GM21529 (cell line): Measurements from ENCODE around the gene ZNF543.
"Not testable (repeated sequence)": the region's sequence is repeated elsewhere in the genome, so short reads cannot be mapped to it uniquely, and the experiment has no call there.

Experiments
- ATAC-seq: cut with Tn5 transposase; IDR thresholded peaks from one replicate; pipeline ENCODE4 v1.9.1; 2021; ENCODE audit not compliant: unreplicated experiment

Gene ZNF543

DNA sequence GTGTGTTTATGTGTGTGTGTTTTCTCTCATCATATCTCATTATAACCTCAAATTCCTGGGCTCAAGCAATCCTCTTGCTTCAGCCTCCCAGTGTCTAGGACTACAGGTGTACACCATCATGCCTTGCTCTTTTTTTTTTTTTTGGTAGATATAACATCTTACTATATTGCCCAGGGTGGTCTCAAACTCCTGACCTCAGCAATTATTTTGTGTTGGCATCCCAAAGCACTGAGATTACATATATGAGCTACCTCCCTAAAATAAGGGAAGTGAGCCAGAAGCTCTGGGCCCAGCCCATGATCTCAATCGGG, 448 bp upstream of the ZNF543 start:
- no peak for ATAC-seq

DNA sequence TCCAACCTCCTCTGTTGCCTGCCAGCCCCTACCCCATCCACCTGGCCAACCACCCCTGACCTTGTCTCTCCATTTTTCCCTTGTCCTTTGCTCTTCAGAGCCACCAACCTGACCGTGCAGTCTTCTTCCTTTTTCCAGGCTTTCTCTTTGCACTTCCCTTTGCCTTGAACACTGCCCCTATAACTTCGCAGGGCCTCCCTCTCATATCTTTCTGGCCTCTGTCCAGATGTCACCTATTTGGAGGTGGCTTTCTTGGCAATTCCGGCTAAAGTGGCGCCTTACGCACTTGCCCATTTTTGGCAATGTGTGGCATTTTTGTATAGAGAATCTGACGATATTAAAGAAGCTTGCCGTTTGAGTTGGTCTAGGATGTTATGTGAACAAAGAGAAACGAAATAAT, 844 bp downstream of the ZNF543 start:
- no peak for ATAC-seq

DNA sequence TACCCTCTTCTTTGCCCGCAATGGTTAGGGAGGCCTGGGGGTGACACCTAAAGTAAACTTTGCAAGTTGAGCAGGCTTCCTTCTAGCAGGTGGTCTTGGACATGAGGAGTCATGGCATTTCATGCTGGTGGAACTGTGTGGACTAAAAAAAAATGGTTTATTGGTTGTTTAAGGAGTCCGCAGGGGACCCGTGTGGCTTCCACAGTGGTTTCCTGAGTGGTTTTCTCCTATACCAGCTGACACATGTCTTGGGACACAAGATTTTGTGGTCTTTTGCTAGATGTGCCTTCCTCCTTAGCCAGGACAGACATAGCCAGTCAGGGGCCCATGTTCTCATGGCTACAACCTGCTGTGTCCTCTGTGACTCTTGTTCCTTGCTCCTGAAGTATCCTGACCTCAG, 1.5 kb downstream of the ZNF543 start:
- ATAC-seq = no peak

DNA sequence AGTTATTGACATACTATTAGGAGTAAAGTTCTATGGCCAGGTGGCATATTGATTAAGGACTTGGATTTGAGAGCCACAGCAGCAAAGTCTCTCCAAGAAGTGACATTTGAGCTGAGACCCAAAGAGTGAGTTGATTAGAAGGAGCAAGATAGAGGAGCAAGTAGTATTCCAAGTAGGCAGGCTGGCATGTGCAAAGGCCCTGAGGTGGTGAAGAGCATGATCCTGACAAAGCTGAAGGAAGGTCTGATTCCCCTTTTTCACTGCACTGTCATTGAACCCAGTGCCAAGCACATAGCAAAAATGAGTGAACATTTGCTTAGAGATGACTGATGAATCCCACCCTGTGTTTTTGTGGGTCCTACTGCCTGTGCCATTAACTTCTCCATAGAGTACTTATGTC, 4.7 kb downstream of the ZNF543 start:
- no peak for ATAC-seq

DNA sequence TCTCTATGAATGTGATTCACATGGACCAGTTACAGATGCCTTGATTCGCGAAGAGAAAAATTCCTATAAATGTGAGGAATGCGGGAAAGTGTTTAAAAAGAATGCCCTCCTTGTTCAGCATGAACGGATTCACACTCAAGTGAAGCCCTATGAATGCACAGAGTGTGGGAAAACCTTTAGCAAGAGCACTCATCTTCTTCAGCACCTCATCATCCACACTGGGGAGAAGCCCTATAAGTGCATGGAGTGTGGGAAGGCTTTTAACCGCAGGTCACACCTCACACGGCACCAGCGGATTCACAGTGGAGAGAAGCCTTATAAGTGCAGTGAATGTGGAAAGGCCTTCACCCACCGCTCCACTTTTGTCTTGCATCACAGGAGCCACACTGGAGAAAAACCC, 7.7 kb downstream of the ZNF543 start:
- no peak for ATAC-seq

DNA sequence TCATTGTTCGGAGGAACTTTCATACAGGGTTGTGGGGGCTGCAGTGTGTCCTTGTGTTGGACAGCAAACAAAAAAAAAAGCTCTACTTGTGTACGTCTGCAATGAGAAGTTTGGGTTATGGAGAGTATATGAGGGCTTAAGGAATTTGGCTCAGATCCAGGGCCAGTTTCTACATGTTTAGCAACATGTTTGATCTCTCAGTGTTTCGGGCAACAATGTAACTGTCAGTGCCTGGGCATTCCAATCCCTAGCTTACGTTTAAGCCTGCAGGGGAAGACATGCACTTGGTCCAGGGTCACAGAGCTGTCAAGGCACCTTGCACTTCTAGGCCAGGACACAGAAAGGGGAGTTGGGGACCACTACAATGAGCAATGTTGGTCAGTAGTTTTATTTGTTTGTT, 13.9 kb downstream of the ZNF543 start:
- ATAC-seq = no peak

DNA sequence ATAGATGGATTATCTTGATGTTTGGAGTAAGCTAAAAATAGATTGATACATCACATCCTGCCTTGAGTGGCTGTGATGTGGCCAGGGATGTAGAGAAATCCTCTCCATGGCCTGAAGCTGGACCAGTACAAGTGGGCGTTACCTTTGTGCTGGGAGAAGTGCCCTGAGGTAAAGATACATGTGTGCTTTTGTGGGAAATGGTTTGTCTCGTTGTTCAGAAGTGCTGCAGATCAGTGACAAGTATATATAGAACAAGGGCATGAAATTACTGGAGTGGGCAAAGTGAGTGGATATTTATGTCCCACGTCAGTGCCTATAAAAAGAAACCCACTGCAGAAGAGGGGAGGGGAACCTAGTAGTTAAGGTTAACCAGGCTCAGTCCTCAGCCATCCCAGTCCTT, 18.6 kb downstream of the ZNF543 start:
- no peak for ATAC-seq

DNA sequence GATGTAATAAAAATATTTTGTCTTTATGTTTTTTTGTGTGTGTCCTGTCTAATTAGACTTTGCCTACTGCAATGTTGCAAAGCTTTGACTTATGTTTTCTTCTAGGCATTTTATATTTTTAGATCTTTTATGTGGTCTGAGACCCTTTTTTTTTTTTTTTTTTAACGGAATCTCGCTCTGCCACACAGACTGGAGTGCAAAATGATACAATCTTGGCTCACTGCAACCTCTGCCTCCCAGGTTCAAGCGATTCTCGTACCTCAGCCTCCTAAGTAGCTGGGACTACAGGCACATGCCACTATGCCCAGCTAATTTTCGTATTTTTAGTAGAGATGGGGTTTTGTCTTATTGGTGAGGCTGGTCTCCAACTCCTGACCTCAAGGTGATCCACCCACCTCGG, 22.3 kb downstream of the ZNF543 start:
- ATAC-seq = no peak

DNA sequence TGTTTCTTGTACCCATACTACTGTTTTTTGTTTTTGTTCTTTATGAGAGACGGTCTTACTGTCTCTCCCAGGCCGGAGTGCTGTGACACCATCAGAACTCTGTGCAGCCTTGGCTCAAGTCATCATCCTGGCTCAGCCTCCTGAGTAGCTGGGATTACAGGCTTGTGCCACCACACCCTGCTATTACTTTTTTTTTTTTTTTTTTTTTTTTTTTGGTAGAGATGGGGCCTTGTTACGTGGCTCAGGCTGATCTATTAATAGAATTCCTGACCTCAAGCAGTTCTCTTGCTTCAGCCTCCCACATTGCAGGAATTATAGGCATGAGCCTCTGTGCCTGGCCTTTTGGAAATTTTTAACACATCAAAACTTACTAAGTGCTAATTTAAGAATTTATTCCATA, 27.9 kb downstream of the ZNF543 start:
- ATAC-seq = no peak

DNA sequence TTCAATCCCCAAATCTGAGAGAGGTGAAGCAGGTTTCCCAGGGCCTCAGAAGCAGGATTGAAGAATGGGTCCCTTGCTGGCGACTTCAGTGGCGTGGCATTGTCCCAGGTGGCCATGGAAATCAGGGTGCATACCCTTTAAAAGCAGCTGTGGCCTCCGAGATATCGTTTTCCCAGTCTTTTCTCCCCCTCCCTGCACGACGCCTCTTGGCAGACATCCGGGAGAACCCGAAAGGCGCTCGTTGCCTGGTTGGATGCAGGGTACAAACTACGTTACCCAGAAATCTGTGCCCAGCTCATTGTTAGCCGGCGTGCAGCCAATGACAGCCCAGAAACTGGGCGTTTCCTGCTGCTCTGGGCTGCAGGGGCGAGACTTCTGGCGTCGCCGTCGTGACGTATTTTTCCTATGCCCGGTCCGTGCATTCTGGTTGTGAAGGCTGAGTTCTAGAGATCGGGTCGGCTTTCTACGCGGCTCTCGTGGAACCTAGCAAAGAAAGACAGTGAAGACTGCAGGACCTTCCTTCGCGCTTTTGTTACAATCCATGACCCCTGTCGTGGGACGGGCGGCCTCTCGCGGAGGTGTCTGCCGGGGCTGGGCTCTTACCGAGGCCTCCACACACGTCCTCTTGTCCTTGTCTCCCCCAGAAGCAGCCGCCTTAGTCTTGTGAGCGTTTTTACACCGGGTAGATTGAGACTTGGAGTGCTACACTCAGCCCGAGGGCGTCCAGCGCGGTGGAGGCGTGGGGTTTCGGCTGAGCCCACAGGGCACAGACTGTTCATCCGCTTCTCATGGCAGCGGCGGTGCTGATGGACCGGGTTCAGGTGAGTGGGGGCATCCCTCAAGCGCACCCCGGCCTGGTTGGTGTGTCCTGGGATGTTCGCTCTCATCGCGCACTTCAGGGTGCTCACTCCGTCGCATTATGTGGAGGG, 30.9 kb downstream of the ZNF543 start, which contains the start of gene ZNF304:
Gene ZNF304 (plus strand): TSS at position 395 of the 929 bp plus-strand sequence. CDS start 394 bp downstream, at position 789.
- ATAC-seq = peak; percentile 98

DNA sequence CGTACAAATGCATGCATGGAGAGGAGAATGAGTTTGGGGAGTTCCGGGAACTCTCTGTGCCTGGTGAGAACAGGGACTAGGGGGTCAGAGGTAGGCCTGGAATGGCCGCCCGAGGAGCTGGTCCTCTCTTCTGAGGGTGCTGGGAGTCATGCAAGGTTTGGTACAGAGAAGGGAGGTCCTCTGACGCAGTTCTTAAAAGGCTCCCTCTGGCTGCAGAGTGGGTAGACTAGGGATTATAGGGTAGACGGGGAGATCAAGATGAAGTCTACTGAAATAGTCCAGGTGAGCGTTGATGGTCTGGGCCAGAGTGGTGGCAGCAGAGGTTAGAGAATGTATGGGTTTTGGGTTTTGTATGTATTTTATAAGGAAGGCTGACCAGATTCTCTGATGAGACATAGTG, 31.6 kb downstream of the ZNF543 start:
- no peak for ATAC-seq

DNA sequence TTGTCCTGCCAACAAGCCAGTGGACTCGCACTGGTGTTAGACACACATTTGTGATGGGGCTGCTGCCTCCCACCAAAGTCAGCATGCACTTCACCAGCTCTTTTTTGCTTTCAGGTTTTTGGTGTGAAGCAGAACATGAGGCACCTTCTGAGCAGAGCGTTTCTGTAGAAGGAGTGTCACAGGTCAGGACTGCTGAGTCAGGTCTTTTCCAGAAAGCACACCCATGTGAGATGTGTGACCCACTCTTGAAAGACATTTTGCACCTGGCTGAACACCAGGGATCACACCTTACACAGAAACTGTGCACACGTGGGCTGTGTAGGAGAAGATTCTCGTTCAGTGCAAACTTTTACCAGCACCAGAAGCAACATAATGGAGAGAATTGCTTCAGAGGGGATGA, 35.6 kb downstream of the ZNF543 start:
- ATAC-seq = no peak

DNA sequence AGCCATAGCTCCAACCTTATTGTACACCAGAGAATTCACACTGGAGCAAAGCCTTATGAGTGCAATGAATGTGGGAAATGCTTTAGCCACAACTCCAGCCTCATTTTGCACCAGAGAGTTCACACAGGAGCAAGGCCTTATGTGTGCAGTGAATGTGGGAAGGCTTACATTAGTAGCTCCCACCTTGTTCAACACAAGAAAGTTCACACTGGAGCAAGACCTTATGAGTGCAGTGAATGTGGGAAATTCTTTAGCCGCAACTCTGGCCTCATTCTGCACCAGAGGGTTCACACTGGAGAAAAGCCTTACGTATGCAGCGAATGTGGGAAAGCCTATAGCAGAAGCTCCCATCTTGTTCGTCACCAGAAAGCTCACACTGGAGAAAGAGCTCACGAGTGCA, 37.1 kb downstream of the ZNF543 start:
- no peak for ATAC-seq

DNA sequence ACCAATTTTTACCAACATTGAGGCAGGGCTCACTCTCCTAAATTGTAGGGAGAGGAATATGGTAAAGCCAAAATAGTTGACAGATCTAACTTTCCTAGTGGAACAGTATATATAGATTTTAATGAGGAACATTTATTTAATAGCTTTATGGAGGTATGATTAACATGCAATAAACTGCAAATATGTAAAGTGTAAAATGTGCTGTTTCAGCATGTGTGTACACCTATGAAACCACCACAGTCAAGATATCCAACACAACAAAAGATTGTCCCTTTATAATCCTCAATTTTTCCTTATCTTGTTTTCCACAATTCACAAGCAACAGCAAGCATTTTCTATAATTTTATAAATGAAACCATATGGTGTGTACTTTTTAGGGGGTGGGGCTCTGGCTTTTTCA, 39.0 kb downstream of the ZNF543 start:
- ATAC-seq = no peak

DNA sequence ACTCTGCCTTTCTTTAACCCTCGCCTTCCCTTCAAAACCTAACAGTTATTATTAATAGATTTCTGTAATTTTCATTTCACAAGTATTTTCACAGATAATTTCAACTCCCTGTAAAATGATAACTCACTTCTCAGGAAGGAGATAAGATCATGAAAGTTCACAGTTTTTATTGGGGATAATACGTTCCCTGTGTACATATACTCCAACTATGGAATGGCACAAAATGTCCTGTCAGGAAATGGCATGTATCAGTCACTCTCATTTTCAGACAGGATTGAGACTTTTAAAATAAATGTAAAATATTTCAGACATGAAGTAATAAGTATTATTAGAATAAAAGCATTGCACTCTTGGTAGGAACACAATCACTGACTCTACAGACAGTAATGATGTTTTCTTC, 42.1 kb downstream of the ZNF543 start:
- no peak for ATAC-seq

DNA sequence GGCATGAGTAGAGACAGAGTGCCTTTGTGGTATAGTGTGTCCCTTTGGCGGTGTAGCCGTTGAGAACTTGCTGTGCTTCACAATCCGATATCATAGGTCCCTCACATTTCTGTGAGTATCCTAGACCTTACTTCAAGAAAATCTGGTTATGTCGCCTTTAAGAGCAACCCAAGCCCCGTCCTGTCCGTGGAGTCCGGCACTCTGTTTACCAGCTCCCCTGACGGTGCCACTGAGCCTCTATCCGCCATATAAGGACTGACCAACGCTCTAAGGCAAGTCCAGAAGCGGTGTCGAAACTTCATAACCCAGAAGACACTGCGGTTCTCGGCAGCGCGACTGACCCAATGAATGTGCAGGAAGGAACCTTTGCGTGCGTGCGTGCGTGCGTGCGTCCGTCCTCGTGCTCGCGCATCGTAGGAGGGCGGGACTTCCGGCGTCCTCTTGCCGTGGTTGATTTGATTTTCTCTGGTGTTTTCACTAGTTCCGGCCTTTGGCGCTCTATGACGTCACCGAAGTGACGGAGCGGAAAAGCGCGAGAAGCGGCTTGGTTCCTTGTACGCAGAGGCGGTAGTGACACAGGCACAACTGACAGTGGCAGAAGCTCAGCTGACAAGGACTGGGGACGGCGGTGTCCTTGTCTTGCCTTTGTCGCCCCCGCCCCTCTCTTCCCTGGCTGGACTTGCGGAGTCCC, 42.9 kb downstream of the ZNF543 start, which contains the start of the genes TRAPPC2B and ZNF547:
Gene TRAPPC2B (plus strand): TSS at position 555 of the 691 bp plus-strand sequence. CDS start 1,283 bp downstream, outside the sequence.
Gene ZNF547 (plus strand): TSS at position 555 of the 691 bp plus-strand sequence. CDS start 5,005 bp downstream, outside the sequence.
- ATAC-seq = peak; percentile 94

DNA sequence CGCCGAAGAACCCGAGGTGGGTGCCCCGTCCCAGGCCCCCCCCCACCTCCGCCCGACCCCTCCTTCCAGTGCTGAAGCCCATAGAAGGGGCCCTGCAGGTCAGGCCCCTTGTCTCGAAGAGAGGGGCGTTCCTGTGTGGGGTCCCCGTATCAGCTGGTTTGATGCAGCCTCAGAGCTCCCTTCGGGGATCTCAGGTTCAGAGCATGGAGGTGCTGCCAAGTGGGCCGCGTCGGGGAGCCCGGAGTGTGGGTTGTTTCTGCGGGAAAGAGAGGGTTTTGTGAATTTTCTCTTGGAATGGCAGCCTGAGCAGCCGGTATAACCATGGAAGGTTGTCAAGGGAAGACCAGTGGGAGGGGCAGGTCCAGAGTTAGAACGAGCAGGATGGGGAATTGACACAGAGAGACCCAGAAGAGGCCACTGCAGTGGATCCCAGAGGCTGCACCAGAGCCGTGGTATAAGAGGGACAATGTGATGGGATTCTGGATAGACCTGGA, 43.5 kb downstream of the ZNF543 start:
- ATAC-seq = peak; percentile 16

DNA sequence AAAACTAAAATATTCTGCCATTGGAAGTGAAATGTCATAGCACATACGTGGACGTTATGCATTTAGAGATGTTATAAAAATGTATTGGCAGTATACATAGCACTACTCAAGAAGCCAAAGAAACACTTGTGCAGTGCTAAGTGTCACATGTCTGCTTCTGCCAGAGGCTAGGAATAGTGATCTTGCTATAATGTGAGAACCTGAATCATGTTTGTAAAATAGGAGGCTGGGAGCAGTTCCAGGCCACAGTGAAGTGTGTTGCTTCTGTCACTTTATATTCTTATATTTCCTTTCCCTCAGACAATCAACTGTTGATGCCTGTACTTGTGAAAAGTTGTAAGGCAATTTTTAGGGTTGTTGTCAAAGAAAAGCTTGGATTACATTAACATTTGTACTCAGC, 46.5 kb downstream of the ZNF543 start:
- no peak for ATAC-seq

DNA sequence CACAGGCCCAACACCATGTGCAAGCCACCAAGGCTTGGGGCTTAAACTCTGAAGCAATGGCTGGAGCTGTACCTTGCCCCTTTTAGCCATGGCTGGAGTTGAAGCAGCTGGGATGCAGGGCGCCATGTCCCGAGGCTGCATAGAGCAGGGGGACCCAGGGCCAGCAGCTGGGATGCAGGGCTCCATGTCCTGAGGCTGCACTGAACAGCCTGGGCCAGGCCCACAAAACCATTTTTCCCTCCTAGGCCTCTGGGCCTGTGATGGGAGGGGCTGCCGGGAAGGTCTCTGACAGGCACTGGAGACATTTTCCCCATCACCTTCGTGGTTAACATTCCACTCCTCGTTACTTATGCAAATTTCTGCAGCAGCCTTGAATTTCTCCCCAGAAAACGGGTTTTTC, 53.9 kb downstream of the ZNF543 start:
- ATAC-seq = no peak

DNA sequence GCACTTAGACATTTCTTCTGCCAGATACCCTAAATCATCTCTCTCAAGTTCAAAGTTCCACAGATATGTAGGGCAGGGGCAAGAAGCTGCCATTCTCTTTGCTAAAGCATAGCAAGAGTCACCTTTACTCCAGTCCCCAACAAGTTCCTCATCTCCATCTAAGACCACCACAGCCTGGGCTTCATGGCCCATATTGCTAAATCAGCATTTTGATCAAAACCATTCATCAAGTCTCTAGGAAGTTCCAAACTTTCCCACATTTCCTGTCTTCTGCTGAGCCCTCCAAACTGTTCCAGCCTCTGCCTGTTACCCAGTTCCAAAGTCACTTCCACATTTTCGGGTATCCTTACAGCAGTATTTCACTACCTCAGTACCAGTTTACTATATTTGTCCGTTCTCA, 54.4 kb downstream of the ZNF543 start:
- not testable (repeated sequence) for ATAC-seq

DNA sequence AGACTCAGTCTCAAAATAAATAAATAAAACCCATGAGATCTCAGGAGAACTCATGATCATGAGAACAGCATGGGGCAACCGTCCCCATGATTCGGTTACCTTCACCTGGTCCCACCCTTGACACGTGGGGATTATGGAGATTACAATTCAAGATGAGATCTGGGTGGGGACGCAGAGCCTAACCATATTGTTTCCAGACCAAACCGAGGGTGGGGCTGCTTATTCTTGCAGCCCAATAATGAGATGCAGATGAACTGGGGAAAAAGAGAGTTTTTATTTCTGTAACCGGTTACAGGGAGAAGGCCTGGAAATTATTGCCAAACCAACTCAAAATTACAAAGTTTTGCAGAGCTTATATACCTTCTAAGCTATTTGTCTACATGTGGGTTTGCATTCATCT, 55.9 kb downstream of the ZNF543 start:
- no peak for ATAC-seq
